Measurements from ENCODE around the gene KIF3B.

DNA sequence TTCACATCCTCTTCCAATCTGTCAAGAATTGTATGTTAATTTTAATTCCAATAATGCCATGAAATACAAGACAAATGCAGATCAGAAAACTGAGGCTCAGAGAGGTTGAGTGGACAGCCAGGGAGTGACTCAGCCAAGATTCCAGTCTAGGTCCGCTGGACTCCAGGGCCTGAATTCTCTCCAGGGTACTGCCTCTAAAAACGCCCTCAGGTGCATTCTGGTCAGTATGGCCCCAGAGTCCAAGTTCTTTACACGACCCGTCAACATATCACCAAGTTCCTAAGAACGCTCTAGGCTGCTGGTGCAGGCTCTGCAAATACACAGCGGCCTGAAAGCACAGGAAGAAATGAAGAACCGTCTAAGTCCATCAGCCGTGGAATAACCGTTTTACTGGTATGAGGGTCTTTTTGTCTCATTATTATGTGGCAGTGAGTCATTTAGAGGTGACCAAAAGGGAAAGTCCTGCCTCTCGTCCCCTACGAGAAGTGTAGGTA, 80.0 kb downstream of the KIF3B start:
- no peak for TF ChIP-seq EZH2 (IDR thresholded peaks at IDR 0.05; ENCODE audit: borderline replicate concordance, low read length)
- TF ChIP-seq CTCF (IDR thresholded peaks at IDR 0.05; ENCODE audit: low read length): no peak
